HEK293 (cell line): ENCODE results near the gene PAM.

Experiments used
- KLF16 ChIP-seq: fragments of 450-650 bp; formaldehyde crosslinking; IDR thresholded peaks from 2 replicates; pipeline ENCODE4 v1.5.1; 2017; ENCODE audit warnings: missing biosample characterization, missing genetic modification characterization
- PRDM1 ChIP-seq: fragments of 450-650 bp; formaldehyde crosslinking; IDR thresholded peaks from 2 replicates; pipeline ENCODE4; 2016; ENCODE audit warnings: missing biosample characterization, missing genetic modification characterization
- YY1 ChIP-seq: fragments of 450-650 bp; formaldehyde crosslinking; IDR thresholded peaks from 2 replicates; pipeline ENCODE4 v1.5.1; 2018; ENCODE audit warnings: missing biosample characterization, missing genetic modification characterization
- TF ChIP-seq, protein P1 (sequence below): fragments of 450-650 bp; formaldehyde crosslinking; IDR thresholded peaks from 2 replicates; pipeline ENCODE4 v1.5.1; 2016; ENCODE audit warnings: missing biosample characterization, missing genetic modification characterization, low read depth
- TF ChIP-seq, protein P2 (sequence below): fragments of 450-650 bp; formaldehyde crosslinking; IDR thresholded peaks from 2 replicates; pipeline ENCODE4 v1.5.1; 2016; ENCODE audit warnings: missing biosample characterization, missing genetic modification characterization

DNA sequence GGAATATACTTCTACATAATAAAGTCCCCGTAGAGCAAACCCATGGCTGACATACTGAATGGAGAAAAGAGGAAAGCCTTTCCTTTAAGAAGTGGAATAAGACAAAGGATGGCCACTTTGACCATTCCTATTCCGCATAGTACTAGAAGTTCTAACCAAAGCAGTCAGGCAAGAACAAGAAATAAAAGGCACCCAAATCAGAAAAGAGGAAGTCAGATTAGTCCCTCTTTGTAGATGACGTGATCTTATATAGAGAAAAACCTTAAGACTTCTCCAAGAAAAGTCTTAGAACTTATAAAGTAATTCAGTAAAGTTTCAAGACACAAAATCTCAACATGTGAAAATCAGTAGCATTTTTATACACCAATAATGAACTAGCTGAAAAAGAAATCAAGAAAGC lies 231.0 kb downstream of the PAM start:
- TF ChIP-seq, protein P1, sequence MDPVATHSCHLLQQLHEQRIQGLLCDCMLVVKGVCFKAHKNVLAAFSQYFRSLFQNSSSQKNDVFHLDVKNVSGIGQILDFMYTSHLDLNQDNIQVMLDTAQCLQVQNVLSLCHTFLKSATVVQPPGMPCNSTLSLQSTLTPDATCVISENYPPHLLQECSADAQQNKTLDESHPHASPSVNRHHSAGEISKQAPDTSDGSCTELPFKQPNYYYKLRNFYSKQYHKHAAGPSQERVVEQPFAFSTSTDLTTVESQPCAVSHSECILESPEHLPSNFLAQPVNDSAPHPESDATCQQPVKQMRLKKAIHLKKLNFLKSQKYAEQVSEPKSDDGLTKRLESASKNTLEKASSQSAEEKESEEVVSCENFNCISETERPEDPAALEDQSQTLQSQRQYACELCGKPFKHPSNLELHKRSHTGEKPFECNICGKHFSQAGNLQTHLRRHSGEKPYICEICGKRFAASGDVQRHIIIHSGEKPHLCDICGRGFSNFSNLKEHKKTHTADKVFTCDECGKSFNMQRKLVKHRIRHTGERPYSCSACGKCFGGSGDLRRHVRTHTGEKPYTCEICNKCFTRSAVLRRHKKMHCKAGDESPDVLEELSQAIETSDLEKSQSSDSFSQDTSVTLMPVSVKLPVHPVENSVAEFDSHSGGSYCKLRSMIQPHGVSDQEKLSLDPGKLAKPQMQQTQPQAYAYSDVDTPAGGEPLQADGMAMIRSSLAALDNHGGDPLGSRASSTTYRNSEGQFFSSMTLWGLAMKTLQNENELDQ (tag by site-specific recombination) = no peak
- TF ChIP-seq, protein P2, sequence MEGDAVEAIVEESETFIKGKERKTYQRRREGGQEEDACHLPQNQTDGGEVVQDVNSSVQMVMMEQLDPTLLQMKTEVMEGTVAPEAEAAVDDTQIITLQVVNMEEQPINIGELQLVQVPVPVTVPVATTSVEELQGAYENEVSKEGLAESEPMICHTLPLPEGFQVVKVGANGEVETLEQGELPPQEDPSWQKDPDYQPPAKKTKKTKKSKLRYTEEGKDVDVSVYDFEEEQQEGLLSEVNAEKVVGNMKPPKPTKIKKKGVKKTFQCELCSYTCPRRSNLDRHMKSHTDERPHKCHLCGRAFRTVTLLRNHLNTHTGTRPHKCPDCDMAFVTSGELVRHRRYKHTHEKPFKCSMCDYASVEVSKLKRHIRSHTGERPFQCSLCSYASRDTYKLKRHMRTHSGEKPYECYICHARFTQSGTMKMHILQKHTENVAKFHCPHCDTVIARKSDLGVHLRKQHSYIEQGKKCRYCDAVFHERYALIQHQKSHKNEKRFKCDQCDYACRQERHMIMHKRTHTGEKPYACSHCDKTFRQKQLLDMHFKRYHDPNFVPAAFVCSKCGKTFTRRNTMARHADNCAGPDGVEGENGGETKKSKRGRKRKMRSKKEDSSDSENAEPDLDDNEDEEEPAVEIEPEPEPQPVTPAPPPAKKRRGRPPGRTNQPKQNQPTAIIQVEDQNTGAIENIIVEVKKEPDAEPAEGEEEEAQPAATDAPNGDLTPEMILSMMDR = no peak
- TF ChIP-seq YY1 (no peak), PRDM1 (tag by site-specific recombination) (no peak), KLF16 (tag by site-specific recombination) (no peak)
